Measurements from ENCODE around the gene OTOP1.
"Not testable (repeated sequence)": the region's sequence is repeated elsewhere in the genome, so short reads cannot be mapped to it uniquely, and the experiment has no call there.

Gene OTOP1

GRCh38 chr4:4226606-4227438, at the start of gene OTOP1:
Gene OTOP1, minus strand, starts transcription at chr4:4226929. Its CDS starts 65 bp downstream, at chr4:4226864.
- no peak for DNase-seq

- no peak for DNase-seq
These were observed 47.5 kb upstream of the OTOP1 start for GRCh38 chr4:4274226-4274625.

- DNase-seq, result no peak
These were observed 45.2 kb upstream of the OTOP1 start for GRCh38 chr4:4271912-4272311.

- DNase-seq, result no peak
These were observed 43.8 kb upstream of the OTOP1 start for GRCh38 chr4:4270529-4270928.

- no peak for DNase-seq
These were observed 43.1 kb upstream of the OTOP1 start for GRCh38 chr4:4269856-4270255.

GRCh38 chr4:4269331-4269731, 42.6 kb upstream of the OTOP1 start:
- no peak for DNase-seq

- no peak for DNase-seq
These were observed 42.0 kb upstream of the OTOP1 start for GRCh38 chr4:4268776-4269175.

- no peak for DNase-seq
These were observed 41.3 kb upstream of the OTOP1 start for GRCh38 chr4:4267981-4268380.

- no peak for DNase-seq
These were observed 33.5 kb upstream of the OTOP1 start for GRCh38 chr4:4260185-4260751.

GRCh38 chr4:4259484-4260100, 32.9 kb upstream of the OTOP1 start:
- no peak for DNase-seq

GRCh38 chr4:4257705-4258104, 31.0 kb upstream of the OTOP1 start:
- DNase-seq, result not testable (repeated sequence)

- DNase-seq, result no peak
These were observed 30.1 kb upstream of the OTOP1 start for GRCh38 chr4:4256799-4257198.

- DNase-seq, result no peak
These were observed 27.9 kb upstream of the OTOP1 start for GRCh38 chr4:4254666-4255065.

- no peak for DNase-seq
These were observed 27.5 kb upstream of the OTOP1 start for GRCh38 chr4:4254199-4254598.

GRCh38 chr4:4249866-4250265, 23.1 kb upstream of the OTOP1 start:
- no peak for DNase-seq

- DNase-seq, result not testable (repeated sequence)
These were observed 22.6 kb upstream of the OTOP1 start for GRCh38 chr4:4249342-4249741.

- no peak for DNase-seq
These were observed 22.1 kb upstream of the OTOP1 start for GRCh38 chr4:4248885-4249203.

GRCh38 chr4:4248029-4248884, 21.5 kb upstream of the OTOP1 start, which contains the start of gene TMEM128:
Gene TMEM128, minus strand, starts transcription at chr4:4248223. Its CDS starts 21 bp downstream, at chr4:4248202.
- peak; percentile 87 for DNase-seq

- no peak for DNase-seq
These were observed 20.9 kb upstream of the OTOP1 start for GRCh38 chr4:4247696-4248028.

GRCh38 chr4:4245172-4245571, 18.4 kb upstream of the OTOP1 start:
- DNase-seq, result no peak

GRCh38 chr4:4239551-4239950, 12.8 kb upstream of the OTOP1 start:
- not testable (repeated sequence) for DNase-seq

GRCh38 chr4:4233610-4234009, 6.9 kb upstream of the OTOP1 start:
- no peak for DNase-seq

- DNase-seq, result no peak
These were observed 1.6 kb upstream of the OTOP1 start for GRCh38 chr4:4228356-4228668.

Data from NCI-H1048 (cell line).